Lung microvascular endothelial cell (primary cell): ENCODE measurements around the gene OR6A2. TPM values are rescaled to one million over a fixed set of nuclear protein-coding genes. Genes with fewer than 3 reads are reported as not detected.
A peak's percentile ranks its signal among the peaks of the same experiment; 100 is the strongest.

Source experiments
- DNase-seq, 2 donors: peaks; one replicate each; pipeline versions ENCODE4 v3.0.0 to v3.0.0-alpha.2; 2010; ENCODE audit warnings: low read depth in 2 of 2
- total RNA-seq: library from RNA; depleted of rRNA; stranded (reverse); fragments of >200 nt; gene quantifications from 2 replicates; pipeline ENCODE4 v1.2.1, GENCODE V29; 2014

Gene OR6A2
- total RNA-seq, 1 donor from 2014 or later, result under 0.01 TPM

DNA sequence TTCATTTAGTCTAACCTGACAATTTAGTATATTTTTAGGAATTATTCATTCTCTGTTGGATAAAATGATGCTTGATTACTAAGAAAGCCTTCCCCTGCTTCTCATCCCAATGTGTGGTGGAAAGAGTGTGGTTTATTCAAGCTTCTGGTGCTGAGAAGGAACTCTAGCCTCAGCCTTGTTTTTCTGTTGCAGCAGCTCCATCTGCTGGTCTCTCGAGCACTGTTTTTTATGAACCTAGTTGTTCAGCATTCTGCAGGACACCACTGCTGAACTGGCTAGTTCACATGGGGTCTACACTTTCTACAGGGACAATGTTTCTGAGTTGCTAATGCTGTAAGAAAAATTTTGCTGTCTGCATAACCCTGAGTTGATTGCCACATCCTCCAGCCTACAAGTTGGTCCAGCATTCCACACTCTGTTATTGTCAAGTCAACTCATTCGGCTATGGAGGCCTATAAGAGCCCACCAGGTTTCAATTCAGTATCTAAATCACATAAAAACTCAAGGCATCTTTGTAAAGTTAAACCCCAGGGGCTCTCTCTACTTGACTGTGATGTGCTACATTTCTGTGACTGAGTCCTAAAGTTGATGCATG is 42.0 kb downstream of the OR6A2 start:
- DNase-seq, result peak; percentile 82 to 83

DNA sequence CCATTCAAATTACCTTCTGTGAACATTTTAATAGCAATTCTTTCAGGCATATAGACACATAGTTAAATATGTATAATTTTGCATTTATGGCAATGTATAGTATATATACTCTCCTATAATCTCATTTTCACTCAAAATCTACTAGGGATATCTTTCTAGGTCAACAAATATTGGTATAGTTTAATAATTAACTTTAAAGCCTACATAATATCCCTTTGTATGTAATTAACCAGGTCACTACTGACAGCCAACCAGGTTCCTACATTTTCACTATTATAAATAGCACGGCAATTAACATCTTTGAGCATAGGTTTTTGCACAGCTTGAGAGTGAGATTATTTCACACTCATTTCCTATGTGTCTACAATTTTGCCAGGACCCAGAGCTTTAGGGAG is 43.5 kb downstream of the OR6A2 start:
- no peak for DNase-seq

DNA sequence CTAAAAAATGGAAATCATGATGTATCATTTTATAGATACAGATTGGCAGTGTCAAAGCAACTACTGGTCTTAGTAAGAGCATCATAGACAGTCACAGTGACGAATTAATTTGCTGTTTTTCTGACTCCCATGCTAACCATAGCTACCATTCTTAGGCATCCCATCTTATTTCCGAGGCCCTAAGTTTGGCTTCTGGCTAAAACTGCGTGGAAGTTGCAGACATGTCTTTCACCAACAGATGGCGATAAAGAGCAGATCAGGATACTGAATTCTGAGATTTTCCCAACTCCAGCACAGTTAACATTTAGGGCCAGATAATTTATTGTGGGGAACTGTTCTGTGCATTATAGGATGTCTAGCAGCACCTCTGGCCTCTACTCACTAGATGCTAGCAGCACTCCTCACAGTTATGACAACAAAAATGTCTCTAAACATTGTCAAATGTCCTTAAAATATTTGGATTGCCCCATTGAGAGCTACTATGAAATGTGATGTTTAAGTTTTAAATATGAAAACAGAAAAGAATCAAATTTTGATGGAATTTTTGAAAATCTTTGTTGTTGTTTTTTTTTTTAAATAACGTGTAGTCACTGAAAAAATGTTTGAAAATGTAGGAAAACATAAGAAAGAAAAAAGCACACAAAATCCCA is 44.1 kb downstream of the OR6A2 start:
- DNase-seq, result peak; percentile 44 to 48

DNA sequence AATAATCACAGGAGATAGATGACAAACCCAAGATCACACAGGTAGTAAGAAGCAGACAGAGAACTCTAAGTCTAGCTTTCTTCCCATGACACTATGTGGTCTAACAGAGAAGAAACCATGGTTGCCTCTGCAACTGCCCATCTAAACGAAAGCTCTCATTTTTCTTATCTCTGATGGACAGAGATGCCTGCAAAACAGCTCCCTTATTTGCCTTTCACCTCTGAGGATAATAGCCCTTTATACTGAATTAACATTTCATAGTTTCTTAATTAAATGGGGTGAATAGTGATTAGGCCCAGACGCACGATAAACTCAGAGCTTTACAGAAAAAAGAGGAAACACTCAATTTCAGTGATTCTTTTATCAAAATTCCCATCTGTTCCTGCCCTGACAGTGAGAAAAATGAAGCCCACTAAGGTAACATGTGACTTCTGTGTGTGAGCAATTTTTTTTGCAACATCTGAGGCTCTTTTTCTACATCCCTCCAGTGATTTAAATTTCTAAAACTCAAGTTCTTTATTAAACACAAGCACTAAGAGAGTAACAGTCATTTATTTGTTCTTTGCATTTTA is 52.3 kb downstream of the OR6A2 start:
- DNase-seq, result peak in 1 of 2 donors; percentile 17

DNA sequence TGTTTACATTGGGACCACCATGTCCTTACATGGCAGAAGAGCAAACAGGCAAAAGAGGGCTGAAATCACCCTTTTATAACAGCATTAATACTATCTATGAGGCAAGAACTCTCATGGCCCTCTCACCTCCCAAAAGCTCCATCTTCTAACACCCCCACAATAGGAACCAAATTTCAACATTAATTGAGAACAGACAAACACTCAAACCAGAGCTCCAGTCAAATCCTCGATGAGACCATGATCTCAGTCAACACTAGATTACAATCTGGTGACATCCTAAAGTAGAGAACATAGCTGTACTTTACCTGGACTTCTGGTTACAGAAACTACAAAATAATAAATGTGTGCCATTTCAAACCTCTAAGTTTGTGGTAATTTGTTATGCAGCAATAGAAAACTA is 52.9 kb downstream of the OR6A2 start:
- DNase-seq, result no peak

DNA sequence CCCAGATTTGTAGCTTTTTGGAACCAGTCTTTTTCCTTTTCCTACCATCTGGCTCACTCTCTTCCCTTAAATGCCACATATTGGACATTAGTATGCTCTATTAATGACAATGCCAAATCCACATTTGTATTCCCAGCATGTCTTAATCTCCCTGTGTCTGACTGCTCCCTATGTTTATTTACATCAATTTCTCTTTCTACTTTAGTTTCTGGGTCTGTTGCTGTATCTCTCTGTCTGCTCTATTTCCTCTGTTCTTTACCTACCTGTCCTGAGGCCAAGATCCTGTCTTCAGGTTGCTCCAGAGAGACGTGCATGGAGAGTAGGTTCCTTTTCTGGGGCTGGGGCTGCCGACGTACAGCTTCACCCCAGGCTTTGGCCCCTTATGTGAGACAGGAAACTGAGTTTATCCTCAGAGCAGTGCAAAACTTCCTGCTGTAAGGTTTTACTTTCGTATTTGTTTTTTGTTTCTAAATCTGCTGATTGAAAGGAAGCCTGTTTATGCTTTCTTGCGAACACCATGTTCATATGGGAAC is 53.3 kb downstream of the OR6A2 start:
- peak; percentile 55 to 88 for DNase-seq

DNA sequence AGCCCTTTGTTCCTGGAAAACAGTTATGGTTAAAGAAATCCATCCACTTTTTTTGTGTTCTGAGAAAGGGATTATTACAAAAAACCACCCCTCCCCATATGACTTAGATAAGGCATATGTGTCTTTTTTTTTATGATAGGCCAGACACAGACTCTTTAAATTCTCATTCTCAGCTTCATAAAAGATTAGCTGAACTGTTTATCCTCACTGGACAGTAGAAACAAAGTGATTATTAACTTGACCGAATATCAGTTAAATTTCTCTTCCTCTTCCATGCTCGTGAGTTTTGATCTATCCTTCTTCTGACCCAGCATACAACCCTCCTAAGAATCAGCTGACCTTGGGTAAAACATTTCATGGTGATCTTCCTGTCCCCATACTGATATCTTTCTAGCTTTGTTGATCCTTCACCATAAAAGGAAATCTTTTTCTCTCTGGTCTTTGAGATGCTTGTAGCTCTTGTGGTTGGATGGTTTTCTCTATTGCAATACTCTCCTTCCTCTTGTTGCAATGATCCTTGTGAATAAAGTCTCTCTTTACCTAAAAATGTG is 53.9 kb downstream of the OR6A2 start:
- peak in 1 of 2 donors; percentile 43 for DNase-seq

DNA sequence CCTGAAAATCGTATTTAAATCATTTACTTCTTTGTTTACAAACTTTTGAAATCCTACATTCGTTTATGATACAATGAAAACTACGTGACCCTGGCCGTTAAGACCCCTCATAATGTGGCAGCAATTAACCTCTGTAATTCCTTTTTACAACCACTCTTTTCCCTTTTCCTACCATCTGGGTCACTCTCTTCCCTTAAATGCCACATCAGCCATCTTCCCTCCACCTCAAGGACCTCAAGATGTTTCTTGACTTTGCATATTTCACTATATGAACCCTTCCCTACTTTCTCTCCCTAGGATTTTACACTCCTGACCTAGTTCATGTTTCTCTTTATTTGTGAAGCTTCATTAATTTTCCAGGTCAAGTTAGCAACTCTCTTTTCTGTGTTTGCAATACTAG is 54.5 kb downstream of the OR6A2 start:
- DNase-seq, result no peak

DNA sequence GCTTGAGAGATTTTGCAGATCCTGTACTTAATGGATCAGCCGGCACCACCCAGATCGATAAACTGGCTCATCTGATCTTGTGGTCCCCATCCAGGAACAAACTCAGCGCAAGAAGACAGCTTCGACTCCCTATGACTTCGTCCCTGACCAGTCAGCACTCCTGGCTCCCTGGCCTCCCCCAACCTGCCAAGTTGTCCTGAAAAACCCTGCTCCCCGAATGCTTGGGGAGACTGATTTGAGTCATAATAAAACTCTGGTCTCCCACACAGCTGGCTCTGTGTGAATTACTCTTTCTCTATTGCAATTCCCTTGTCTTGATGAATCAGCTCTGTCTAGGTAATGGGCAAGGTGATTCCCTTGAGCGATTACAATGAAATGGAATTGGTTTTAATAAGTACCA is 57.2 kb downstream of the OR6A2 start:
- DNase-seq, result no peak

Other genes with a start within 250 kb of the OR6A2 start
- 6.1 and 10.3 TPM in 2 replicates for gene RRP8, start 196.1 kb downstream of the OR6A2 start, total RNA-seq
- 95.9 and 109 TPM in 2 replicates for gene ILK, start 195.9 kb downstream of the OR6A2 start, total RNA-seq
- 27.7 and 34.1 TPM in 2 replicates for gene TAF10, start 187.5 kb downstream of the OR6A2 start, total RNA-seq
- gene TPP1, start 180.3 kb downstream of the OR6A2 start, total RNA-seq, result 61.2 and 69.2 TPM in 2 replicates
- gene DCHS1, start 143.9 kb downstream of the OR6A2 start, total RNA-seq, result 28.3 and 46.2 TPM in 2 replicates
- gene MRPL17, start 116.3 kb downstream of the OR6A2 start, total RNA-seq, result 44.7 and 47.4 TPM in 2 replicates
- gene OR2AG2, start 27.7 kb downstream of the OR6A2 start, total RNA-seq, result under 0.01 and 0.20 TPM in 2 replicates
- gene OR2AG1, start 16.7 kb downstream of the OR6A2 start, total RNA-seq, result not detected in 2 replicates
- not detected in 2 replicates for gene OR10A5, start 46.0 kb upstream of the OR6A2 start, total RNA-seq
- gene OR10A2, start 63.4 kb upstream of the OR6A2 start, total RNA-seq, result not detected in 2 replicates
- gene OR10A4, start 76.9 kb upstream of the OR6A2 start, total RNA-seq, result not detected in 2 replicates
- under 0.01 TPM in 1 of 2 replicates, not detected in the other for gene OR2D2, start 92.8 kb upstream of the OR6A2 start, total RNA-seq
- gene OR2D3, start 121.3 kb upstream of the OR6A2 start, total RNA-seq, result not detected in 2 replicates
- 0.79 and 2.0 TPM in 2 replicates for gene ZNF215, start 126.7 kb upstream of the OR6A2 start, total RNA-seq
- 0.20 and 0.65 TPM in 2 replicates for gene ZNF214, start 220.7 kb upstream of the OR6A2 start, total RNA-seq
- gene NLRP14, start 220.8 kb upstream of the OR6A2 start, total RNA-seq, result under 0.01 TPM in 1 of 2 replicates, not detected in the other